ENCODE data around the gene MYOM1.
A peak's percentile ranks its signal among the peaks of the same experiment; 100 is the strongest.

The MYOM1 gene

DNA sequence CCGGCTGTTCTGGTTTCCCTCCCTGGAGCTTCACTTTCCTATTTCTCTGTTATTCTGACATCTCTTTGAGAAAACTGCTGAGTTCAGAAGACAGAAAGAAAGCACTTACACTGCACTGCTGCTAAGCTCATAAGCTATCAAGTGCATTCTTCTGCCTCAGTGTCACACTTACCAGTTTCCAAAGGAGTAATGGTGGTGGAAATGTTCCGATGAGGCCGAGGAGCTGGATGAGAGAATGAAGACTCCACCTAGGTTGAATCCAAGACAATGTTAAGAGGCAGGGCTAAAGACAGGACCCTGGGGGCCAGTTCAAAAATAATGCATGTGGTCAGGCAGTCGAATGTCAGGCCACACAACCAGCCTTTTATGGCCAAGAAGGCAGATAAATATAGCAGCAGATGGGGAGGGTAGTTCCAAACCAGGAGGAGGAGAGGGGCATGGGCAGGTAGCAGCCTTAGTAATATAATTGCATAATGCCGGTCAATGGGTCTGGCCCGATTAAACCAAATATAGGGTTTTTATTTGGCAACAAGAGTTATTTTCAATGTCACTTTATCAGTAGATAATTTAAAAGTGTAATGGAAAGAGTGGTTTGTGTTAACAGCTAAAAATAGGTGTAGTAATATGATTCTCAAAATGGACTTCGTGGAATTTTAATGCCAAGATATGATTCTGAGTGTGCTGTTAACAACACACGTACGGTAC lies at the start of gene MYOM1:
Gene MYOM1, minus strand, starts transcription at position 338 of the 705 bp plus-strand sequence. CDS start 4,745 bp downstream, outside the sequence.
- no peak within 1 kb of the TSS for H3K27ac ChIP-seq
- TF ChIP-seq, protein P1, sequence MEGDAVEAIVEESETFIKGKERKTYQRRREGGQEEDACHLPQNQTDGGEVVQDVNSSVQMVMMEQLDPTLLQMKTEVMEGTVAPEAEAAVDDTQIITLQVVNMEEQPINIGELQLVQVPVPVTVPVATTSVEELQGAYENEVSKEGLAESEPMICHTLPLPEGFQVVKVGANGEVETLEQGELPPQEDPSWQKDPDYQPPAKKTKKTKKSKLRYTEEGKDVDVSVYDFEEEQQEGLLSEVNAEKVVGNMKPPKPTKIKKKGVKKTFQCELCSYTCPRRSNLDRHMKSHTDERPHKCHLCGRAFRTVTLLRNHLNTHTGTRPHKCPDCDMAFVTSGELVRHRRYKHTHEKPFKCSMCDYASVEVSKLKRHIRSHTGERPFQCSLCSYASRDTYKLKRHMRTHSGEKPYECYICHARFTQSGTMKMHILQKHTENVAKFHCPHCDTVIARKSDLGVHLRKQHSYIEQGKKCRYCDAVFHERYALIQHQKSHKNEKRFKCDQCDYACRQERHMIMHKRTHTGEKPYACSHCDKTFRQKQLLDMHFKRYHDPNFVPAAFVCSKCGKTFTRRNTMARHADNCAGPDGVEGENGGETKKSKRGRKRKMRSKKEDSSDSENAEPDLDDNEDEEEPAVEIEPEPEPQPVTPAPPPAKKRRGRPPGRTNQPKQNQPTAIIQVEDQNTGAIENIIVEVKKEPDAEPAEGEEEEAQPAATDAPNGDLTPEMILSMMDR (conservative IDR thresholded peaks at IDR 0.05) = no peak

DNA sequence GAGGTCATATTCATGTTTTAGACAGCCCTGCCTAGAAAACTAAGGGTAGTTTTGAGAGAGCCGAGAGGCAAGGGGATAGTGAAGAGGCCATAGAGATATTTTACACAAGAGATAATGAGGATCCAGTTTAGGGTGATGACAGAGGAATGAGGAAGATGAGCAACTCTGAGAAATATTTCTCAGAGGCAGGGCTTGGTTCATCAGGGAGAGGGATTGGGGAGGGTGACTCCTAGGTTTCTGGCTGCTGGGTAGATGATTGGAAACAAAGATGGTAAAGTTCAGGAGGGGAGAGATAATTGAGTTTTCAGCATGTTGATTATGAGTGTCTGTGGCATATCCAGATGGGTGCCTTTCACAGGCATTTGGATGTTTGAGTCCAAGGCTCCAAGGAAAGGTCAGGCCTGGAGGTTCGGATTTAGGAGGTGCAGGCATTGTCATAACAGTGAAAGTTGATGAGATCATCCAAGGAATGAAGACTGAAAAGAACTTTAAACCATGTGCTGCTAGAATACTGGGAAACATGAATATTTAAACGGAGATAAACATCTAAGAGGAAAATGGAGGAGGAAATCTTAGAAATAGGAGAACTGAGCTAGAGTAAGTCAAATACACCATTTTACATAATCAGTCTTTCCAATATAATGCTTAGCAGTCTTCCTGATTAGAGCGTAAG lies 49.6 kb upstream of the MYOM1 start:
- TF ChIP-seq, protein P1 (conservative IDR thresholded peaks at IDR 0.05) = no peak
- no peak overlapping the region for H3K27ac ChIP-seq

DNA sequence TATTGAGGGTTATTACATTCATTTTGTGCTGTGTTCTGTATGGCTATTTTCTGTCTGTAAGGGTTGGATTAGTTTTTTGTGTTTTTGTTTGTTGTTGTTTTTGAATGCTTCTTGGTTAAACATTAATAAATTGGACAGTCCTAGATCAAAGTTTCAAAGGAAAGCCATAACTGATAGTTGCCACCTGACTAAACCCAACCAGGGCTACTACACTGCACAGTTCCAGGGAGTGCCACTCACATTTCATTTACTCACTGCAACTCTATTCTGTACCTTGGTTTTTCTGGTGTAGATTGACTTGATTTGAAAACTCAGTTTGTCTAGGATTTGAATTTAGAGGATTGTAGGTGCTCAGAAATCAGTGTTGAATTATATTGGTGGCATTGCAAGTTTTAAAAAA lies 48.5 kb upstream of the MYOM1 start:
- TF ChIP-seq, protein P1 (conservative IDR thresholded peaks at IDR 0.05) = no peak
- H3K27ac ChIP-seq = no peak overlapping the region

DNA sequence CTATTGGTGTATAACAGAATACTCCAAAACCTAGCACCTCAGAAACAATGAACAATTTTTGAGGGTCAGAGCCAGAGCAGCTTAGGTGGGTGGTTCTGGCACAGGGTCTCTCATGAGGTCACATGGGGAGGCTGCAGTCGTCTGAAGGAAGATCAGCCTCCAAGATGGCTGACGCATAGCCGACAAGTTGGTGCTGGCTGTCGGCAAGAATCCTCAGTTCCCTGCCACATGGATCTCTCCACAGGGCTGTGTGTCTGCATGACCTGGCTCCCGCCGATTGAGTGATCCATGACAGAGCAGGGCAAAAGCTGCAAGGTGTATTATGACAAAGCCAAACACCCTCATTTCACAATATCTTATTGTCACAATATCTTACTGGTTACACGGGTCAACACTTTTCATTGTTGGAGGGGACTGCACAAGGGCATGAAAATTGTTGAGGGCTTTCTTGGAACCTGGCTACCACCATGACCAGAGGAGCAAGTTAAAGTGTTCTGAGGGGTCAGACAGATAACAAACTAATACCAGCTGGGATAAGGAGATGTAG lies 46.4 kb upstream of the MYOM1 start:
- TF ChIP-seq, protein P1 (conservative IDR thresholded peaks at IDR 0.05) = no peak
- H3K27ac ChIP-seq = no peak overlapping the region

DNA sequence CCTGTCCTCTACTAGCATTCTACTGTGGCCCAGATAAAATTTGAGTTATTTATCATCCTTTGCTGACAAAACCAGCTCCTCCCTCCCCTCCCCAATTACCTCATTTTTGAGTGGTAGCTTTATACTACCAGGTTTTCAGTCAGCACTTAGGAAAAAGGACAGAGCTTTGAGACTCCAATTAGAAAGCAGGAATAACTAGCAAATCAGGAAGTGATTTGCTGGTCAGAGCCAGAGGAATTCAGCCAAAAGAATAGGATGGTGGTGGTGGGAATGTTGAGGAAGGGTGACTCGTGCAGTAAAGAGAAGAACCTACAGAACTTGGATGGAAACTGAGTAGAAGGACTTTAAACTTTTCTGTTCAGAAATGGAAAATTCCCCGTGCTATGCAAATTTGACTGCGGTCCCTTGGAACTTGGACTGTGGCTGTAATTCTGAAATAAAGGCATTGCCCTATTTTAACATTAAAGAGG lies 45.8 kb upstream of the MYOM1 start:
- TF ChIP-seq, protein P1 (conservative IDR thresholded peaks at IDR 0.05) = no peak
- H3K27ac ChIP-seq = no peak overlapping the region

DNA sequence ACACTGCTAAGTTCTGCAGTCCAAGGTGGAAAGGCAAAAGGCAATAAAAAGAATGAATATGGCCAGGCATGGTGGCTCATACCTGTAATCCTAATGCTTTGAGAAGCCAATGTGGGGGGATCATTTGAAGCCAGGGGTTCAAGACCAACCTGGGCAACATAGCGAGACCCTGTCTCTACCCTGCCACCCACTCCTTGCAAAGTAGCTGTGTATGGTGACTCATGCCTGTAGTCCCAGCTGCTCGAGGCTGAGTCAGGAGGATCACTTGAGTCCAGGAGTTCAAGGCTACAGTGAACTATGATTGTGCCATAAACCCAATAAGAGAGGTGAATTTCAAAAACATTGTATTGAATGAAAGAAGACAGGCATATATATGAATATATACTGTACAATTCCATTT lies 44.6 kb upstream of the MYOM1 start:
- H3K27ac ChIP-seq = no peak overlapping the region
- TF ChIP-seq, protein P1 (conservative IDR thresholded peaks at IDR 0.05) = no peak

DNA sequence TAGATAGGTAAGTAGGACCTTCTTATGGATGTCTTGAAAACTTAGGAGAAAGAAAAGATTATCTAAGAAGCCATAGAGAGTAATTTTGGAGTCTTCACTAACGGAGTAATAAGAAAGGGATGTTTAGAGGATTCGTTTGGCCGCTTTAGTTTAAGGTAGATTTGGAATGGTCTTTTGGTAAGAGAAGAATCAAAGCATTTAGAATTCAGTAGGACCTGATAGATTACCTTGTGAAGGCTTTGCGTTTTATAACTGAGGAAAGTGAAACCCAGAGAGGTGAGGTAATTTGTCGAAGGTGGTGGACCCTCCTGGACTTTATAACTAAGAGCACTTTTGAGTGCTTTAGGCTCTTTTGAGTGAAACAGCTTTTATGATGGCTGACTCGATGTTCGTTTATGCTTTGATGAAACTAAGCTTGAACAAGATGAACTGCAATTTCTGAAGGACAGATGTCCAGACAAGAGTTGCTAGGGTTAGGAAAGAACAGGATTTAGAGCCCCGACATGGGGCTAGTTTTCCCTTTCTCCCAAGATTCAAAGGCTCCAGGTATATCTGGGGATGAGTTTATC lies 43.4 kb upstream of the MYOM1 start:
- peak overlapping the region; percentile 97 for H3K27ac ChIP-seq
- TF ChIP-seq, protein P1 (conservative IDR thresholded peaks at IDR 0.05) = no peak
